A673 (cell line): ENCODE measurements around the gene RBPMS2. TPM values are rescaled to one million over a fixed set of nuclear protein-coding genes. Genes with fewer than 3 reads are reported as not detected.

Source experiments
- BruUV-seq: library from RNA; stranded (reverse); fragments of 400-500 nt; replicated peaks from 2 replicates; lab custom pipeline; 2021; lab: Mats Ljungman, UMichigan
- CTCF ChIA-PET: fragments of 300-600 bp; sonication (Branson Sonifier 250); formaldehyde crosslinking; loops from one replicate; lab custom pipeline; 2022; ENCODE audit warnings: antibody characterized with exemption; lab: Charles Lee
- POLR2A ChIA-PET: fragments of 300-600 bp; sonication (Branson Sonifier 250); formaldehyde crosslinking; loops from one replicate; lab custom pipeline; 2022; ENCODE audit warnings: antibody characterized with exemption; ENCODE audit not compliant: low non-redundant PET; lab: Charles Lee
- DNase-seq: peaks from one replicate; pipeline ENCODE4 v3.0.0-alpha.2; 2015; ENCODE audit warnings: low spot score
- H3K27ac ChIP-seq: fragments of 200-600 bp; sonication (generic); 2 replicates; pipeline ENCODE4 v1.5.1; 2016; ENCODE audit warnings: mixed run types, low read depth, mild to moderate bottlenecking, mixed read lengths, antibody characterized with exemption, low read length; ENCODE audit not compliant: poor library complexity, severe bottlenecking
- H3K27me3 ChIP-seq: fragments of 200-600 bp; sonication (generic); replicated peaks from 2 replicates; pipeline ENCODE4 v1.6.1; 2017; ENCODE audit warnings: mixed run types, low read depth, mild to moderate bottlenecking, mixed read lengths, antibody characterized with exemption, low read length; ENCODE audit not compliant: insufficient read depth, poor library complexity
- H3K36me3 ChIP-seq: fragments of 200-600 bp; sonication (generic); 2 replicates; pipeline ENCODE4 v1.6.1; 2016; ENCODE audit warnings: mixed run types, mild to moderate bottlenecking, mixed read lengths, antibody characterized with exemption, low read length; ENCODE audit not compliant: insufficient read depth, poor library complexity, severe bottlenecking
- H3K4me1 ChIP-seq: fragments of 200-600 bp; sonication (generic); 2 replicates; pipeline ENCODE4 v1.6.1; 2017; ENCODE audit warnings: mixed run types, mild to moderate bottlenecking, mixed read lengths, antibody characterized with exemption, low read length; ENCODE audit not compliant: insufficient read depth, poor library complexity, severe bottlenecking
- H3K4me3 ChIP-seq: fragments of 200-600 bp; sonication (generic); 2 replicates; pipeline ENCODE4 v1.5.1; 2016; ENCODE audit warnings: low read depth, mixed run types, mild to moderate bottlenecking, mixed read lengths, low read length; ENCODE audit not compliant: poor library complexity, severe bottlenecking
- H3K9me3 ChIP-seq: fragments of 200-600 bp; sonication (generic); 2 replicates; pipeline ENCODE4 v1.6.1; 2016; ENCODE audit warnings: mixed run types, low read depth, mild to moderate bottlenecking, mixed read lengths, antibody characterized with exemption, low read length; ENCODE audit not compliant: poor library complexity, severe bottlenecking
- EZH2 ChIP-seq: fragments of 200-600 bp; sonication (generic); IDR thresholded peaks from 2 replicates; pipeline ENCODE4 v1.6.1; 2017; ENCODE audit warnings: borderline replicate concordance, low read depth, mild to moderate bottlenecking, mixed read lengths, antibody characterized with exemption, low read length; ENCODE audit not compliant: poor library complexity, severe bottlenecking
- intact Hi-C: fragments of 100-400 bp; cut with micrococcal nuclease; formaldehyde crosslinking; loops from one replicate; pipeline ENCODE4 v1.10.0; 2022; ENCODE audit not compliant: unreplicated experiment
- total RNA-seq: library from RNA; stranded (reverse); gene quantifications from 2 replicates; pipeline ENCODE4 v1.2.3, GENCODE V29; 2021
- TF ChIP-seq, protein P1 (sequence below): fragments of 300-800, 200-600 bp; sonication (generic); conservative IDR thresholded peaks from 2 replicates; pipeline ENCODE4 v1.5.1; 2017; ENCODE audit warnings: low read depth, mild to moderate bottlenecking, antibody characterized with exemption, low read length, moderate library complexity, mixed read lengths

Gene RBPMS2
- total RNA-seq, 1 experiment from 2014 or later = 2.9 TPM

DNA sequence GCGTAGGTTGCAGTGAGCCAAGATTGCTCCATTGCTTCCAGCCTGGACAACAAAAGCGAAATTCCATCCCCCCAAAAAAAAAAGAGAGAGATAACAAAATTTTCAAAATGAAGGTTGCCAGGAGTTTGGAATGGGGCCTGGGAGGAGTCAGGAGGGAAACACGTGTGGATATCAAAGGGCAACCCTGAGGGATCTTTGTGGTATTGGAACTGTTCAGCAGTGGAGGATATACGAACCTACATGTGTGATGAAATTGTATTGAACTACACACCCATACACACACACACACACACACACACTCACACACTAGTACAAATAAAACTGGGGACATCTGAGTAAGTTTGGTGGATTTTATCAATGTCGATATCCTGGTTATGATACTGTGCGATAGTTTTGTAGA is 61.8 kb downstream of the RBPMS2 start:
- Histone ChIP-seq H3K4me3 (no peak overlapping the region), H3K9me3 (no peaks in the 10 kb centered on the region), H3K4me1 (no peaks in the 10 kb centered on the region), H3K36me3 (no peaks in the 10 kb centered on the region), H3K27ac (no peak overlapping the region), H3K27me3 (no peaks in the 10 kb centered on the region)
- no peak for TF ChIP-seq EZH2
- TF ChIP-seq, protein P1, sequence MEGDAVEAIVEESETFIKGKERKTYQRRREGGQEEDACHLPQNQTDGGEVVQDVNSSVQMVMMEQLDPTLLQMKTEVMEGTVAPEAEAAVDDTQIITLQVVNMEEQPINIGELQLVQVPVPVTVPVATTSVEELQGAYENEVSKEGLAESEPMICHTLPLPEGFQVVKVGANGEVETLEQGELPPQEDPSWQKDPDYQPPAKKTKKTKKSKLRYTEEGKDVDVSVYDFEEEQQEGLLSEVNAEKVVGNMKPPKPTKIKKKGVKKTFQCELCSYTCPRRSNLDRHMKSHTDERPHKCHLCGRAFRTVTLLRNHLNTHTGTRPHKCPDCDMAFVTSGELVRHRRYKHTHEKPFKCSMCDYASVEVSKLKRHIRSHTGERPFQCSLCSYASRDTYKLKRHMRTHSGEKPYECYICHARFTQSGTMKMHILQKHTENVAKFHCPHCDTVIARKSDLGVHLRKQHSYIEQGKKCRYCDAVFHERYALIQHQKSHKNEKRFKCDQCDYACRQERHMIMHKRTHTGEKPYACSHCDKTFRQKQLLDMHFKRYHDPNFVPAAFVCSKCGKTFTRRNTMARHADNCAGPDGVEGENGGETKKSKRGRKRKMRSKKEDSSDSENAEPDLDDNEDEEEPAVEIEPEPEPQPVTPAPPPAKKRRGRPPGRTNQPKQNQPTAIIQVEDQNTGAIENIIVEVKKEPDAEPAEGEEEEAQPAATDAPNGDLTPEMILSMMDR = no peak
- no TSS peak for BruUV-seq
- ChIA-PET POLR2A (no interaction called here), CTCF (no interaction called here)
- DNase-seq = no peak
- intact Hi-C loops = no loop called here

DNA sequence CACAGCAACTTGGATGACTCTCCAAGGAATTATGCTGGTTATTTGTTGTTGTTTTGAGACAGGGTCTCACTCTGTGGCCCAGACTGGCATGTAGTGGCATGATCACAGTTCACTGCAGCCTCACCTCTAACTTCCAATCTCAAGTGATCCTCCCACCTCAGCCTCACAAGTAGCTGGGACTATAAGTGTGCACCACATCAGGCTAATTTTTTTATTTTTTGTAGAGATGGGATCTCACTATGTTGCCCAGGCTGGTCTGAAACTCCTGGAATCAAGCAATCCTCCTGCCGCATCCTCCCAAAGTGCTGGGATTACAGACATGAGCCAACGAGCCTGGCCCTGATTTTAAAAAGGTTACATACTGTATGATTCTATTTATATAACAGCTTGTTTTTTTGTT is 63.0 kb downstream of the RBPMS2 start:
- no peak for DNase-seq
- Histone ChIP-seq H3K36me3 (no peaks in the 10 kb centered on the region), H3K27ac (no peak overlapping the region), H3K4me3 (no peak overlapping the region), H3K27me3 (no peaks in the 10 kb centered on the region), H3K4me1 (no peaks in the 10 kb centered on the region), H3K9me3 (no peaks in the 10 kb centered on the region)
- POLR2A ChIA-PET = no interaction called here
- TF ChIP-seq, protein P1 = no peak
- no peak for TF ChIP-seq EZH2
- CTCF ChIA-PET = interaction anchor here (1.0 kb wide), 1 partner anchor 16 kb away, joined by 3 read pairs; no protein-coding TSS in a partner anchor
- intact Hi-C loops = no loop called here
- BruUV-seq = no TSS peak

DNA sequence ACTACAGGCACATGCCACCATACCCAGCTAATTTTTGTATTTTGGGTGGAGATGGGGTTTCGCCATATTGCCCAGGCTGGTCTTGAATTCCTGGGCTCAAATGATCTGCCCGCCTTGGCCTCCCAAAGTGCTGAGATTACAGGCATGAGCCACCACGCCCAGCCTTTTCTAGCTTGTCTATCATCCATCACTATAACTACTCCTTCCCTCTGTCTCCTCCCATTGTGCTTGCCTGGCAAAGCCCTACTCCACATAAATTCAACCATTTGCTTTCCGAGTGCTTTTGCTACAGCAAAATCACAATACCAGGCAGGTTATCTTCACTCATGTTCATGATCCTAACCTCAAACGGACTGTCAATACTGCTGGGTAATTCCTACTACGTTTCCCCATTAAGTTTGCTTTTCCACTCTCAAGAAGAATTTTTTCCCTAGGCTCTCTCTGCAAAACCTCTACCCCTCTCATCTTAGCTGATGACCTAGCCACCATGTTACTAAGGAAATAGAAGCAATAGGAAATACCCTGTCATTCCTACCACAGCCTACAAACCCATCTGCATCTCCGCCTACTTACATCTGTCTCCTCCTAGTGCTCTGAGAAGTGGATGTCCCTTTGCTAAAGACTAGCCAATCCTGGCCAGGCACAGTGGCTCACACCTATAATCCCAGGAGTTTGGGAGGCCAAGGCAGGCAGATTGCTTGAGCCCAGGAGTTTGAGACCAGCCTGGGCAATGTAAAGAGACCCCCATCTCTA is 64.5 kb downstream of the RBPMS2 start:
- TF ChIP-seq, protein P1 = no peak
- no peak for TF ChIP-seq EZH2
- ChIA-PET CTCF (no interaction called here), POLR2A (no interaction called here)
- Histone ChIP-seq H3K9me3 (no peaks in the 10 kb centered on the region), H3K27me3 (no peaks in the 10 kb centered on the region), H3K27ac (no peak overlapping the region), H3K4me1 (no peaks in the 10 kb centered on the region), H3K4me3 (no peak overlapping the region), H3K36me3 (no peaks in the 10 kb centered on the region)
- no TSS peak for BruUV-seq
- DNase-seq = no peak
- intact Hi-C loops = no loop called here
